ENCODE data around the gene MARCHF9. TPM values are rescaled to one million over a fixed set of nuclear protein-coding genes. Genes with fewer than 3 reads are reported as not detected.

MARCHF9 gene
- total RNA-seq, 1 donor from 2014 or later = 24.6 TPM

DNA sequence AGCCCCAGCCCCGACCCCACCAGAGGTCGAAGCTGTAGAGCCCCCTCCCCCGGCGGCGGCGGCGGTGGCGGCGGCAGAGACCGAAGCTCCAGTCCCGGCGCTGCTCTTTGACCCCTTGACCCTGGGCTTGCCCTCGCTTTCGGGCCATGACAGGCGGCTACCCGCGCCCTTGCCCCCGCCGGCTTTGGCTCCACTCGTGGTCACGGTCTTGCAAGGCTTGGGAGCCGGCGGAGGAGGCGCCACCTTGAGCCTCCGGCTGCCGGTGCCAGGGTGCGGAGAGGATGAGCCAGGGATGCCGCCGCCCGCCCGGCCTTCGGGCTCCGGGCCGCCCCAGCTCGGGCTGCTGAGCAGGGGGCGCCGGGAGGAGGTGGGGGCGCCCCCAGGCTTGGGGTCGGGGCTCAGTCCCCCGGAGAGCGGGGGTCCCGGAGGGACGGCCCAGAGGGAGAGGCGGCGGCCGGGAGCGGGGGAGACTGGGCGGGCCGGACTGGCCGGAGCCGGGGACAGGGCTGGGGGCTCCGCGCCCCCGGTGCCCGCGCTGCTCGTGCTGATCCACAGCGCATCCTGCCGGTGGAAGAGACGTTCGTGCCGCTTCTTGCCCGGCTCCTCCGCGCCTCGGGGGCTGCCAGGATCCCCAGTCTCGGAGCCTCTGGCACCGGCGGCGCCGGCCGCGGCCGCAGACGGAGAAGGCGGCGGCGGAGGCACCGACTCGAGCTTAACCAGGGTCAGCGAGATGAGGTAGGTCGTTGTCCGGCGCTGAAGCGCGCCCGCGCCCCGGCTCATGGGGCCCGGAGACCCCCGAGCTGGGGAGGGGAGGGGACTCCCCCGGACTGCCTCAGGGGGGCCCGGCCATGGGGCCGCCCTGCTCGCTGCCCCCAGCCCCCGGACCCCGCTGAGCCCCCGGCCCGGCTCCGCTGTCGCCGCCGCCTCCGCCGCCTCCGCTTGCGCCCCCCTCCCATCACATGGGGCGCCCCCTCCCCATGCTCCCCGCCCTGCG is 17.1 kb upstream of the MARCHF9 start:
- DNase-seq (ENCODE audit: low spot score) = no peak

DNA sequence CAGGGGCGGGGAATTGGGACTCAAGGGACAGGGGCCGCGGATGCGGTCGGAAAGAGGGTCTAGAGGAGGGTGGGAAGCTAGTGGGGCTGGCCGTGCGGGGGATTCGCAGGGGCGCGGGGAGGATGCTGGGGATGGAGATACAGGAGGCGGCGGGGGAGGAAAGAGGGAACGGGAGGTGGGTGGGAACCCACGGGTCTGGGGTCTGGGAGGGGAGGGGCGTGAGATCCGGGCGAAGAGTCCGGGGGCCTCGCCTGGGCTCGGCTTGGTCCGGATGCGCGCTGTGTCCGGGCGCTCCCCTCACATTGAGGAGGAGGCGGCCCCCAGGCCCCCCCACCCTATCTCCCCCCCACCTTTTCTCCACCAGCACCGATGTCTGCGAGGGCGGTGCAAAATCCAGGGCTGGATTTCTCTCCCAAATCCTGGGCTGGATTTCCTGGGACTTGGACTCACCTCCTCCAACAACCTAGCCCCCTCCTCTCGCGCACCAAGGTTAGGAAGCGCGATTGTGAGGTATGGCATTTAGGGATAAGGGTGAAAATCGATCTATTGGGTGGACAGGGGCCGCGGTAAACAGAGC is 16.2 kb upstream of the MARCHF9 start, which contains the start of gene AGAP2:
TSS of gene AGAP2 (minus strand) at position 82 of the 577 bp plus-strand sequence. CDS start 496 bp downstream, outside the sequence.
- DNase-seq (ENCODE audit: low spot score) = no peak

DNA sequence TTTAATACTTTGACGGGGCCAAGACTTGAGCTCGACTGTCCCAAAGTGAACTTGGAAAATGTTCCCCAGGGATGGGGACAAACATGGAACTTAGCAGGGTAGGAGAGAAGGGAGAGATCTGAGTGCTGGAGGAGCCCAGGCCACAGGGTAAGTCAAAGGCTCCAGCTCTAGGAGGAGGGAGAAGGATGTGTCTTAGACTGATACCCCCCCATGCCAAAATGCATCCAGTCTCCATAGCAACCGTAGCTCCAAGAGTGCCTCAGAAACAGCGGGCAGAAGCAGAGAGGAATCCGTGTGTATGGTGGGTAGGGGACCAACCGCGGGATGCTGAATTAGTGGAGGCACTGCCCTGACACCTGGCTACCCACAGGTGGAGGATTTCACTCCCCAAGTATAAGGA is 15.5 kb upstream of the MARCHF9 start:
- no peak for DNase-seq (ENCODE audit: low spot score)

DNA sequence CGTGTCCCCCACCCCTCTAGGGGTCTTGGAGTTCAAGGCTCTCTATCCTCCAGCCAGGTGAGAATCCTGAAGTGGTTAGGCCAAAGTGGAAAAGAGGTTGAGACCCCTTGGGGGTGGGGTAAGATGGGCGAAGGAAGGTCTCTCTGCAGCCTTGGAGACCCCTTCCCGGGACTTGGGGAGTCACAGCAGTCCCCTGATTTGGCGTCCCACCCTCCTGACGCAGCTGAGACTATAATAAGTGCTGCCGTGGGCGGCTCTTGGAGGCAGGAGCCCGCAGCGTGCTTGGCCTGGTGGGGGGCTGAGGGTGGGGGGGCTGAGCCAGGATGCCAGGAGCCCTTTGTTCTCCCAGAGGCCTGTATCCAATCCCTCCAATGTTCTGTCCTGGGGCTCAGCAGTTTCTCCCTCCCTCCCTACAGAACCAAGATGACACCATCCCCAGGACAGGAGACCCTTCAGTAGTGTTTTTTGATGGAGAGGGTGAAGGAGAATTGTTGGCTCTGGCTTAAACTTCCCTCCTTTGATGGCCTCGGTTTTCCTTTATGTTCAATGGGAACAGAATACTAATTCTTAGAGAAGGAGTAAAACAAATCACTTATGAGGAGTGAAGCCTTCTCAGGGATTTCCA is 14.9 kb upstream of the MARCHF9 start:
- DNase-seq (ENCODE audit: low spot score) = no peak

DNA sequence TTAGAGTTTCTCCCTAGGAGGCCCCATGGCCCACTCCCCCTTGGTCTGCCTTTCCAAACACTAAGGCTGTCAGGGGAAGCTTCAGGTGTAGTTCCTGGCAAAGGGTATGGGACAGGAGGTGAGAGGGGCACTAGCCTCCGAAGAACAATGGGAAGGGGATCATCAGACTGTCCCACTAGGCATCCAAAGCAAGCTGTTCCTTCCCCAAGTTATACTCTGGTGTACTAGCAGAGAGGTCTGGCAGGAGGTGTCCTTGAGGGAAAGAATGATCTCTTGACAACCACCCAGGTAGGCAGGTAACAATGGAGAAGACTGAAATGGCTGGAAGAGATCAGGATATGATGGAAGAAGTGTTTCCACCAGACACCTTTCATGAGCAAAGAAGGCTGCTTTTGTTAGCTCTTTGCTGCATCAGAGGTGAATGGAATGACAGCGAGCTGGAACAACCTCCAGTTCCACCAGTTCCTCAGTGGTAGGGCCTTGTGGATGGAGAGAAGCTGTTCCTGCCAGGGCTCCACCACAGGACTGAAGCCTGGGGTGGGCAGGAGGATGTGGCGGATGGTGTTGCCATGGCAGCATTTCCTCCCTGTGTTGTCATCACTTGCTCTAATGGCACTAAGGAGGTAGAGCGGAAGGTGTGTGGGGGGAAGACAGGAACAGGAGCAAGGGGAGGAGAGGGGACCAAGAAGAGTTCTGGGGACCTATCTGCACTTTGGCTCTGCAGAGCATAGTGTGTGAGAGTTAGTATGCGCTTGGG is 14.1 kb upstream of the MARCHF9 start:
- DNase-seq (ENCODE audit: low spot score) = no peak

DNA sequence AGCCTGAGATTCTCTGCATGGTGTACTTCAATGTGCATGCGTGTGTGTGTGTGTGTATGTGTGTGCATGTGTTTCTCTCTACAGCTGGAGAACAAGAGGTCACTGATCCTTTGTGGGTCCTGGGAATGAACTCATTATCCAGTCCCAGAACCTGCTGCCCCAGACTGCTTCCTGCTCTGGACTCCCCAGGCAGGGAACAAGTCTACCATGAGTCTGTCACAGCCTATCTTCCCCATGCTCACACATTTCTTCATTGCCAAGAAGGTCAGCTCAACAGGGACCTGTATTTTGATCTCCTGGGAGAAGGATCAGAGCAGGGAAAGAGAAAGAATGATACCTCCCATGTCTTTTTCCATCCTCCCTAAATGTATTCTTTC is 13.5 kb upstream of the MARCHF9 start:
- no peak for DNase-seq (ENCODE audit: low spot score)

DNA sequence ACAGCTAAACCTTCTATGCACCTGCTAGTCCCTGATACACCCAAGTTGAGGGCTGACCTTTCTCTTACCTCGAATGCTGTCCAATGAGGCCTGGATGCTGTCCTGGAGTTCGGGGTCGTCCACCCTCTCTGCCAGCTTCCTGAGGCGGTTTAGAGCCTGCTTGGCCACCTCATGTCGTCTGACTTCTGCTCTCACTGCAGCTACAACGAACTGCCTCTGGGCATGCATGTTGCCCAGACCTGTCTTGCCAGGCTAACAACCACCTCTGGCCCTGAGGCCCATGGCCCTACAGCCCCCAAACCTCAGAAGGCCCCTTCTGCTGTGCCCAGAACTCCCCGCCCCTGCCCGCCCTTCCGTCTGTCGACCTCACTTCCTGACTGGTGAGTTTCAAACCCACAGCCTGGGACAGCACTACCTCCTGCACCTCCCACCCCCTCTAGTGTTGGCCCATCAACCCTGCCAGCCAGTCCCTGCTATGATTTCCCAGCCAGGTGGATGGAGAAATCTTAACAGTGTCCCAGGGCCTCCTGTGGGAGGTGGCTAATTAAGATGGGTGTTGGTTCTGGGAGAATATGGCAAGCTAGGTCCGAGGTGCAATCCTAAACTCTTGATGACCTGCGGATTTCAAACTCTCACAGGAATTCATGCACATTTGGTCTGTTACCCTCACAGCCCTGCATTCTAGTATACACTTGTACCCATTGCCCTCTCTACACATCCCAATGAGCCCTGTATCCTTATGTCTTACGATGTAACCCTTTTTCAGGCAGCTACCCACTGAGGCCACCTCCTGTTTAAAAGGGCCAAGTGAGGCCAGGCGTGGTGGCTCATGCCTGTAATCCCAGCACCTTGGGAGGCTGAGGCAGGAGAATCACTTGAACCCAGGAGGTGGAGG is 12.8 kb upstream of the MARCHF9 start:
- no peak for DNase-seq (ENCODE audit: low spot score)

DNA sequence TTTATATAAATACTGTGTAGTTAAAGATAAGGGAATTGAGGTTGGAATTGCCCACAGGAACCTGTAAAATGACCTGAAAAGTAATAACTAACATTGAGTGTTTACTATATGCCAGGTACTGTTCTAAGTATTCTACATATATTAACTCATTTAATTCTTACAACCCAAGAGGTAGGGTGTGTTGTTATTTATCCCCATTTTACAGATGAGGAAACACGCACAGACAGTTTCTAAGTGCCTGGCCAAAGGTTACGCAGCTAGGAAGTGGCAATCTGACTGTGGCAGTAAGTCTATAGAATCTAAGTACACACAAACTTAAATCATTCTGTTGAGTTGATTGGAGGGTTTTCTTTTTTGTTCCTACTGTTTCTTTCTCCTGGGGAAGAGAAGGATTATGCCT is 11.1 kb upstream of the MARCHF9 start:
- DNase-seq (ENCODE audit: low spot score) = no peak

DNA sequence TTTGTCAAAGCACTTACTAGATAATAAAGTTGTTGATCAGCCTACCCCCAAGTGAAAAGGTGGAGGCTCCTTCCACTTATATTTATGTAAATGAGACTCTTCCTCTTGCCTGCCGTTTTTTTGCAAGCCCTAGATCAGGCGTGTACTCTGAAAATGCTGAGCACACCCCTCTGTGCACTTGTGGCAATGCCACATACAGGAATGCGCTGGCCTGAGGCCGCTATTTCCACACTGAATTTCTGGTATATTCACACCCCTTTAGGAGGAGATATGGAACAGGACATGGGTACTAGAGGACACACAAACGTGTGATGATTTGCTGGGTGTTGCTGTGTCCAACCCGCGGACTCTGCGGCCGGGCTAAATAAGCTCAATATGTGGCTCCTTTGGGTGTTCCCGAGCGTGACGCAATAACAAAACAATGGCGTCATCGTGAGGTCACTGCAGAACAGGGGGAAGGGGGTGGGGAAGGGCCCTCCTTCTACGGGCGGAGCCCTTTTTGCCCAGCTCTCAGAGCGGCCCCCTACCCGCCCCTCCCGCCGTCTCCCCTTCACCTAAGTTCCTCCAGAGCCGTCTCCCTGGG is 10.6 kb upstream of the MARCHF9 start:
- peak; percentile 61 for DNase-seq (ENCODE audit: low spot score)

DNA sequence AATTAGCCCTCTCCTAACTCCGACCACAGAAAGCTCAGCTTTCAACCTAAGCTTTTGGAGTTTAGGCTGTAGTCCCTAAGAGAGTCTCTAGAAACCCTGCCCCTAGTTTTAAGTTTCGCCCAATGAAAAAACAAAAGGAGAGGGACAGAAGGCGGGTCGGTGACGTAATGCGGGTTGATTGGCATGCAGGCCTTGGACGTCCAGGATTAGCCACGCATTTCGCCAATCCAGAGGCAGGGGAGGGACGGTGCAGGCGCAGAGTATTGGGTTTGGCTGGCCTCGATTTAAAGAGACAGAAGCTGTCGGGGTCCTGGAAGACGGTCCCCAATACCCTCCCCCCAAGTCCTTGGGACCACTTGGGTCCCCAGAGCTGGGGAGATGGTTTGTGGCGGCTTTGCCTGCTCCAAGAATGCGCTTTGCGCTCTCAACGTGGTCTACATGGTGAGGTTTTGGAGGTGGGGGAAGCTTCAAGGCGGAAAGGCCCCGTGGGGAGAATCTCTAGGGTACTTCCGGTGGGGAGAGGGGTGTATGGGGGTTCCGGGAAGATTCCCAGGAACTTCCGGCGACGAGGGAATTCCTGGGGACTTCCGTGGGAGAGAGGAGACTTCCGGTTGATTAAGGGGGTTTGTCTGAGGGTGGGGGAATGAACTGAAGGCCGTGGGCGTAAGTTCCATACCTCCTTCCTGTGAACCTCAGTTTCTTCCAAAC is 10.0 kb upstream of the MARCHF9 start, which contains the start of gene TSPAN31:
TSS of gene TSPAN31 (plus strand) at position 263 of the 708 bp plus-strand sequence. CDS start at position 379, 116 bp downstream.
- peak; percentile 97 for DNase-seq (ENCODE audit: low spot score)

DNA sequence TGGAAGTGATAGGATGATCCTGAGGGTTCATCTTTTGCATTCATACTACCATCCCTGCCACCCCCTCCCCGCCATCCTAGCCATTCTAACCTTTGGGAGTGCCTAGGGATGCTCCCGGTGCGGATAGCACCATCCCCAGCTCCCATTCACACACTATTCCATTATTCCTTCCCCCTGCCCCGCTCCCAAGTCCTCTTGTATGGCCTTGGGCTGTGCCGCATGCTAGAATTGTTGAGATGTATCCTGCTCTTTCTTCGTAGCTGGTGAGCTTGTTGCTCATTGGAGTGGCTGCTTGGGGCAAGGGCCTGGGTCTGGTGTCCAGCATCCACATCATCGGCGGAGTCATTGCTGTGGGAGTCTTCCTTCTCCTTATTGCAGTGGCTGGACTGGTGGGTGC is 9.4 kb upstream of the MARCHF9 start:
- no peak for DNase-seq (ENCODE audit: low spot score)

DNA sequence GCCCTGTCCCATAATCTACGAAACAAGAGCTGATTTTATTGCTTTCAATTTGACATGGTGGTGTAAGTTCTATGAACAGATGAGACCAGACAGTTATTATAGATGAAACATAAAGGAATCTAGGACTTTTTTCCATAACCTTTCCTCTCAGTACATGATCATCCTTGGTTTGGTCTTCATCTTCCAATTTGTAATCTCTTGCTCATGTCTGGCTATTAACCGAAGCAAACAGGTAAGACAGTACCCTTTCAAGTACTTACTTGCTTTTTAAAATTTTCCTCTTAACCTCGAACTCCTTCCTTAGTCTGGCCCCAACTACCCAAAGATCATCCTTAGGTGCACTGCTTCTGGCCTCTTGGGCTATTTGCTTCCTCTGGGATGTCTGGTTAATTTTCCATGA is 8.9 kb upstream of the MARCHF9 start:
- no peak for DNase-seq (ENCODE audit: low spot score)

DNA sequence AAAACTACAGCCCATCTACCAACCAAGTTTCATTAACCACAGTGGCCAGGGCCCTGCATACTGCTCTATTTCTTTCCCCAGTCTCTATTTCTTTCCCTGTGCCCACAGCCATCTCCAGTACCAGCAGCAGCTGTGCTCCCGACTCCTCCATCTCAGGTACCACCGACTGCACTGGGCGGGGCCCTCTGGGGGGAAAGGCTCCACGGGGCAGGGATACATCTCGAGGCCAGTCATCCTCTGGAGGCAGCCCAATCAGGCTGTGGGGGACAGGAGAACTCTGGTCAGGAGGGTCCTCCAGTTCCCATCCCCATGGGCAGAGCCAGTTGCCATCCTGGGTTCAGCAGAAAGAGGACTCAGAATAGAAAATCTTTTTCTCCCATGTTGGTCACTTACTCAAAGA is 5.8 kb upstream of the MARCHF9 start:
- no peak for DNase-seq (ENCODE audit: low spot score)

DNA sequence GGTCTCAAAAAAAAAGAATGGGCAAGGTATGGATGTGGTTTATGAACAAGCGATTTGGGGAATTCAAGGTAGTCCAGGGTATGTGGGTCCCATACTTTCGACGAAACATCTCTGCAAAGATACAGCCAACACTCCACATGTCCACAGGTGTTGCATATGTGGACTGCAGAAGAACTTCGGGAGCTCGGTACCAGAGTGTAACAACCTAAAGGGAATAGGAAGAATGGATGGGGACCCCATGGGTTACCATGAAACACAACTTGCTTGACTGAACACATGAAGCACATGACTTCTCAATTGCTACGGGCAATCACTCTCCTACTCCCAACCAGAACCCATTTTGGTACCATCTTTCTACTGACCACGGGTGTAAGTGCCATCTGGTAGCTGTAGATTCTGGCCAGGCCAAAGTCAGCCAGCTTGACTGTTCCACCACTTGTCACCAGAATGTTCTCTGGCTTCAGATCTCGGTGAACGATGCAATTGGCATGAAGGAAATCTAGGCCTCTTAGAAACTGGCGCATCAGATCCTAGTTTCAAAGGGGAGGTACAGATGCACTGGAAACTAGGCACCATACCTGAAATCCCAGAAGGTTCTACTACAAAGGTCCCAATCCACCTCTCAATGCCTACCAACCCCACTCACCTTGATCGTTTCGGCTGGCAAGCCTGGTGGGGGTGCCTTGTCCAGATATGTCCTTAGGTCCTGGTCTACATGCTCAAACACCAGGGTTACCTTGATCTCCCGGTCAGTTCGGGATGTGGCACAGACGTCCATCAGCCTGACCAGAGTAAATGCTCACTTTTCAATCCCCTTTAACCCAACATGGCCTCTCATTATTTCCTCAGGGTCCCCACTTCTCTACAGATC is 4.1 kb upstream of the MARCHF9 start:
- DNase-seq (ENCODE audit: low spot score) = no peak

DNA sequence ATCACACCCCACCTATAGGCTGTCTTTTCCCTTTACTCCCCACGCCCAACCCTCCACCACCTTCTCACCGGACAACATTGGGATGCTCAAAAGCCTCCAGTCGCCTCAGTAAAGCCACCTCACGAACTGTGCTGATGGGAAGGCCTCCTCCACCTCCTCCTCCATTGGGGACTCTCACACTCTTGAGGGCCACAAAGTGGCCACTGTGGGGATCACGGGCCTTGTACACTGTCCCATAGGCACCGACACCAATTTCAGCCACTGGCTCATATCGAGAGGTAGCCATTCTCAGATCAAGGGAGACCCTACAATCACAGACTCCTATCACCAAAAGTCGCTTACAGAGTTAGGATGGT is 3.5 kb upstream of the MARCHF9 start:
- DNase-seq (ENCODE audit: low spot score) = no peak

DNA sequence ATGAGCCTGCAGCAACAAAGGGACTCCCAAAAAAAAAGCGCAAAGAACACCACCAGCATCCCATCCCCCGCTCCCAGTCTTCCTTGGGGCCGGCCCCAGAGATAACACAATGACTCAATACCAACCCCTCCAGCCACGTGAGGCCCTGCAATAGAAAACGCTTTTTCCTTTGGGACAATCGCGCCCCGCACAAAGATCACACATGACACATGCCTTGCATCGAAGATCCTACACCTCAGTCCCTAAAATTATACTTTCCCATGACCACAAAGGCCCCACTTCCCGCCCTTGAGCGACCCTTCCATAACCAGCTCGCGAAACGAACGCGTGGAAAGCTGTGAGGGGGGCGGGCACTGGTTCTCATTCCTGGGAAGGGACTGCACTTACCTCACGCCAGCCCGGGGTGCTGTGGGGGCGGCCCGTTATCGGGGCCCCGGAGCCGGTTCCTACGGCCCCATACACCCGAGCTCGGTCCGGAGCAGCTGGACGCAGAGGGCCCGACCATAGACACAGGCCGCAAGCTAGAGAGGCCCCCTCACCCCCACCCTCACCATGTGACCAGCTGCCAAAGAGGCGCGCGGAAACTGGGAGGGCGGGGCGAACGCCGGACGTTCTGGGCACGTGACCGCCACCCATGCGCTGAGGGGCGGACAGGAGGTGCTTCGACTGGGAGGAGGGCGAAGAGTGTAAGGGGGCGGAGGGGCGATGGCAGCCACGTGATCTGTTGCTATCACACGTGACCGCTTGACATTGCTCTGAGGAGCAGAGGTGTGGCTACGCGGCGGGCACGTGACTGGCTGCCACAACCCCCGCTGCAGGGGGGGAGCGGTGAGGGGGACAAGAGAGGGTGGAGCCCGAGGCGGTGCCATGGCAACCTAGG is 2.9 kb upstream of the MARCHF9 start, which contains the start of gene CDK4:
TSS of gene CDK4 (minus strand) at position 523 of the 880 bp plus-strand sequence. CDS start 593 bp downstream, outside the sequence.
- DNase-seq (ENCODE audit: low spot score) = peak; percentile 100

DNA sequence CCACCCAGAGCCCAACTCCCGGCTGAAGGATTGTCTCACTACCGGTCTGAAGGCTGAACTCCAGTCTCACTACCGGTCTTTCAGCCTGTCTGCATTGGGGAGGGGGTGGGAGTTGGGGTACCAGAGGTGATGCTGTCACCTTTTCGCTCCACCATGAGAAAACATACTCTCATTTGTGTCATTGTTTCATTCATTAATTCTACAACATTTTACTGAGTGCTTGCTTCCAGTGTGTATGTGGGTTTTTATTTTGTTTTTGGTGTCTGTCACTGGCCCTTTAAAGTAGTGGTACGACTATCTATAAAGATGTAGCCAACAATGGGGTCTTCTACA is 2.3 kb upstream of the MARCHF9 start:
- no peak for DNase-seq (ENCODE audit: low spot score)

Measured in mucosa of gallbladder (tissue), 1 donor.